NCI-H2029 (cell line): Measurements from ENCODE around the gene NUP98.

Experiments used
- DNase-seq: peaks from one replicate; lab custom pipeline; 2025; lab: John Stamatoyannopoulos, UW

Gene NUP98

DNA sequence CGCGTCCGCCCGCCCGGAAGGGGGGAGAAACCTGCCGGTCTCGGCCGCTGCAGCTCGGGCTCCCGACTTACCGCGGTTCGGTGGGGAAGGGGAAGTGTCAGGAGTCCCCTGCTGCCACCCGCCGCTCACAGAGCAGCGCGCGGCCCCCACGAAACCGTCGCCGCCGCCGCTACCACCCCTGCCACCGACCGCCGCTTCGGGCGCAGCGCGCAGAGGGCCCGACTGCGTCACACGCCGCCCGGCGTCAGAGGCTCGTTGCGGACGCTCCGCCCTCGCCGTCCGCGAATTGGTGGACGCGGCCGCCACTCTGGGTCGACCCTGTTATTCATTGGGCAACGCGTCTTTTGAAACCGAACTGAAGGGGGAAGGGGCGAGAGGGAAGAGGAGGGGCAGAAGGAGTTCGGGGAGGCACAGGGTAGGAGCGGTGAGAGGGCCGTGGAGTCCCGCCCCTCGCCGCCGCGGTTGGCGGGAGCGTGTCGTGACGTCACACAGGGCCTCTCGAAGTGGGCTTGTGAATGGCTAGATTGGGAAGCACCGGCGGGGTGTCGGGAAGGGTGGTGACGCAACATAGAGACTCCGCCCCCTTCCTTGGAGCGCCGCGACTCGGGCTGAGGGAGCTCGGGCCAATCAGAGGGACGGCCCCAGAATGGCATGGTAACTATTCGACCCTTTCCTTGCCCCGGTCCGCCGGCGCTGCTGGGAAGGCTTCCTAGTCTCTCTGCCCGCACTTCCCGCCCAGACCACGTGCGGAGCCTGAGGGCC, at the start of gene NUP98:
NUP98 (minus strand) TSS at position 226 of the 762 bp plus-strand sequence. CDS start 15,437 bp downstream, outside the sequence.
- peak; percentile 100 for DNase-seq

DNA sequence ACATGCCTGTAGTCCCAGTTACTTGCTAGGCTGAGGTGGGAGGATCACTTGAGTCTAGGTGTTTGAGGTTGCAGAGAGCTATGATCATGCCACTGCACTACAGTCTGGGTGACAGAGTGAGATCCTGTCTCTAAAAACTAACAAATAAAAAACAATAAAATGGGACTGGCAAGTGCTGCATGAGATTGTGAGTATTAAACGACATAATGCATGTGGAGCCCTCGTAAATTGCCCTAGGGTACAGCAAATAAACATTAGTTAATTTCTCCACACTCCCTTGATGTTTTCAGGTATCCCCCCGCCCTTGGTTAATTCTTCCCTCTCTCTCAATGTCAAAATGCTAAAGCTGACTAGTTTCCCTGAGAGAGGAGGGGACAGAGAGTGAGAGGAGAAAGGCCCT, 48.3 kb upstream of the NUP98 start:
- DNase-seq, result no peak

DNA sequence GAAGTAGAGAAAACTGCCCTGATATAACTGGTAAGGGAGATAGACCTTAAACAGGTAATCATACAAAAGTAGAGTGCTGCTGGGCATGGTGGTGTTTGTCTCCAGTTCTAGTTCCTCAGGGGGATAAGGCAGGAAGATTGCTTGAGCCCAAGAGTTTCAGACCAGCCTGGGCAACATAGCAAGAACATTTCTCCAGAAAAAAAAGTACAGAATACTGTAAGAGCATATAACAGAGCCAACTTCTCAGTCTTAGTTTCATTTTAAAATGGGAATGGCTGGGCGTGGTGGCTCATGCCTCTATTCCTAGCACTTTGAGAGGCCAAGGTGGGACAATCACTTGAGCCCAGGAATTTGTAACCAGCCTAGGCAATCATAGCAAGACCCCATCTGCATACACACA, 47.9 kb upstream of the NUP98 start:
- no peak for DNase-seq

DNA sequence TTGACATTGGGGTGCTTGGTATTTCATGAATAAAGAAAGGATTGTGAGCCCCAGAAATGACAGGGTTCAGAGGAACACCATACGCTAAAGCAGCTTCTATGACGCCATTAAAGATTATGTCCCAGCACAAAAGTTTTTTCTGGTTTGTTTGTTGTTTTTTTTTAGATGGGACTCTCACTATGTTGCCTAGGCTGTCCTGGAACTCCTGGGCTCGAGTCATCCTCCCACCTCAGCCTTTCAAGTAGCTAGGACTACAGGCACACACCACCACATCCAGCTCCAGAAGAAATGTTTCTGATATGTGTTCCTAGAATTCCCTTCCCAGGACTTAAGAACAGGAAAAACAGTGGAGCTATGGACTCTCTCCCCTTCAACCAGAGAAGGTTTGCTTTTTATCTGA, 46.0 kb upstream of the NUP98 start:
- no peak for DNase-seq

DNA sequence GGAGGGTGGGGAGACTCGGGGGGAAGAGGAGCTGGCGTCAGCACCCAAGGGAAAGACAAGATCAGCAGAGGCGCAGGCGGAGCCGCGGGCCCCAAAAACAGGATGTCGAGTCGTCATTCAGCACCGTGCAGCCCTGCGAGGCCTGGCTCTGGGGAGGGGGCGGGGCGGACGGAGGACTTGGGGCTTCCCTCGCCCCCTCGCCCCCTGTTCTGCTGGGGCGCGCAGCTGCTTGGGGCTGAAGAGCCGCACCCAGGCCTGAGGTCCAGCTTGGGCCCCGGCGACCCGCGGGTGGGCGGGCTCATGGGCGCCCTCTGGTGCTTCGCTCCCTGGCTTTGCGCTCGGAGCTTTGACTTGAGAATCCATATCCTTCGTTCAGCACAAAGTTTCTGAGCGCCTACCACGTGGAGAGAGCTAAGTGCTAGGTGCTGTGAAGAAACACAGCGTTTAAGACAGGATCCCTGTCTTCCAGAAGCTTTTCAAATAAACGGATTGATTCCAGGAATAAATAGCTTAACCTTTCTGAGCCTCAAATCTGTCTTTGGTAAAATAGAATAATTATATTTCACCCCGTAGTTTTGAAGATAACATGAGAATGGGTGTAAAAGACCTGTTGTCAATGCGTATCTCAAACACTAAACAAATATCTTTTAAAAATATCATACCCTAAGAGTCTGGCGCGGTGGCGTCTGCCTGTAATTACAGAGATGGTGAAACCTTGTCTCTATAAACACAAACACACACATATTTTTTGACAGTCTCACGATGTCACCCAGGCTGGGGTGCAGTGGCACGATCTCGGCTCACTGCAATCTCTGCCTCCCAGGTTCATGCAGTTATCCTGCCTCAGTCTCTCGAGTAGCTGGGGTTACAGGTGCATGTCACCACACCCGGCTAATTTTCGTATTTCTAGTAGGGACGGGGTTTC, 44.3 kb upstream of the NUP98 start:
- DNase-seq, result peak; percentile 57

DNA sequence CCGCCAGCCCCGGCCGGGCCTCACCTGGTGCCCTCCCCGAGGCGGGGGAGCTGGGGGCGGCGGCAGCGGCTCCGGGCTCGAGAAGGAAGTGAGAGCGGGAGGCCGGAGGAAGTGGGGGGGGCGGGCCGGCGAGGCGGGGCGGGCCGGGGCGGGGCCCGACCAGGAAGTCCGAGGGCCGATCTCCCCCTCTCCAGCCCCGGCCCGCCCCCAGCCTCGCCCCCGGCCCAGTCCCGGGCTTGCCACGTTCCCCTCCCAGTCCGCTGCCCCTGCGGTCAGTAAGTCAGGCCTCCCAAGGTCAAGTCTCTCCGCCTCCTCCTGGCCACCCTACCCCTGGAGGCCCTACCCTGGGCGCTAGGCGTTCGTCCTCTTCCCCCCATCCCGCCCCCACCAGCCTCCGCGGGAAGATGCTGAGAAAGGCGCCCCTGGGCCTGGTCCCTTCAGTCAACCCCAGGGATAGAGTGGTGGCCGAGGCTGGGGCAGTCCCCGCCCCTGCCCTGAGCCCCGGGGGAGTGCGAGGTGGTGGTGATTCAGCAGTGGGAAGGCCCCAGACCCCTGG, 43.6 kb upstream of the NUP98 start, which contains the start of gene RHOG:
RHOG (minus strand) TSS at position 90 of the 556 bp plus-strand sequence. CDS start 12,821 bp downstream, outside the sequence.
- DNase-seq, result peak; percentile 32

DNA sequence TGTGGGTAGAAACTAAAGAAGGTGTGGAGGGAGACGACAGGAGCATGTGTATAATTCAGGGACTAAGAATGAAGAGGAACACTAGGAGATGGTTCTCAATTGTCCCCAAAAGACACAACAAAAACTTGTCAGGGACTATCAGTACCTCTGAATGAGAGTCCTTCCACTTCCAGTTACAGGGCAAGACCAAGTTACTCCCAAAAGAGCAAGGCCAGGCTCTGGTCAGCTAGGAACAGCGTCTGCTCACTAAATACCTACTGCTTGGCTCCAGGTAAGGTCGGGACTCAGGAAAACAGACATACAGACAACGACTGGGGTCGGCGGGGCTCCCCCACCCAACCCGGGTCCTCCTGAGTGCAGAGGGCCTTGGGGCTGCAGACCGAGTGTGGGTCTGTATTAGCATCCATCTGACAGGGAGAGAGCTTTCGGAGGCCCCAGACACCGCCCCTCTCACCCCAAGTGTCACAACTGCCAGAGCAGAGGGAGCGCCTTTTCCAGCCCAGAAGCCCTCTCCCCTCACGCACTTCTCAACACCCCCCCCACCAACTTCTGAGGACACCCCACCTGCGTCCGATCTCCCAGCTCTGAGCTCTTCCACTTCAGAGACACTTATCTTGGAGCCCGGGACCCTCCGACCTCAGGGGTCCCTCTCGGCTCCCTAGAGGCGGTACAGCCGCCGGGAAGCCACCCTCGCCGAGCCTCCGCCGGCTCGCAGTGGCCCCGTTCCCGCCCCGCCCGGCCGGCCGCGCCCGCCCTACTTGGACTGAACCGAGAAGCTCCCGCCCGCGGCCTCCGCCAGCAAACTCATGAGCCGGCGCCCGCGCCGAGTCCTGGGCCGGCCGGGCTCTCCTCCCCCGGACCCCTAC, 42.9 kb upstream of the NUP98 start:
- no peak for DNase-seq

DNA sequence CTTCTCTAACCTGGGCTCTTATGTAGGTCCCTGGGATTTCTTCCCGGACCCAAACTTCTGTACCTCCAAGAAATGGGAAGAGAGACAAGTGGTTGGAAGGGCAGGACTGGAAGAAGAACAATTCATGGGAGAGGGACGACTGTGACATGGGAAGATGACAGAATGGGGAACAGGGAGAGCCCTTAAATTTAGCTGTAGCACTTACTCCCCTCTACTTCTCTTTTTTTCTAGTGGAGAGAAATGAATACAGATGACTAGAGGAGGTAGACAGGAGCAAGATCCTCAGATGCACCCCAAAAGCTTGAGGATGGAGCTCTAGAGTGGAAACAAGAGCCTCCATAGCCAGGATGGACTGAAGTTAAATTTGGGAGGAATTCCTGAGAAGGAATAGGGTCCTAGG, 41.1 kb upstream of the NUP98 start:
- no peak for DNase-seq

DNA sequence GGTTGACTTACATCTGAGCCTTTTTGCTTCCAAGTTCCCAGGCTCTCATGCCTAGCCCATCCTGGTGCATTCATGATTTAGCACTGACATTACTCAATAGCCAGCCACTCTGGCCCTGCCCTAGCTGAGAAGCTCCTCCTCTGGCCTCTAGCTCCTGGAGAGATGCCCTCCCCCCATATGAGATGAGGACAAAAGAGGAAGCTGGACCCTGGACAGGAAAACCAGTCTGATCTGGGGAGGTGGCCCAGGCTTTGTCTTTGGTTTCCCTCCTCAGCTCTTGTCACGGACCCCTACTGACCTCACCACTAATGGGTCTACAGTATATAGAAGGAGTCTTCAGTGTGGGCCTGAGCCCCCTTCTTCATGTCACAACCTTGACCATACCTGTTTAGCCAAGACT, 40.4 kb upstream of the NUP98 start:
- DNase-seq, result no peak

DNA sequence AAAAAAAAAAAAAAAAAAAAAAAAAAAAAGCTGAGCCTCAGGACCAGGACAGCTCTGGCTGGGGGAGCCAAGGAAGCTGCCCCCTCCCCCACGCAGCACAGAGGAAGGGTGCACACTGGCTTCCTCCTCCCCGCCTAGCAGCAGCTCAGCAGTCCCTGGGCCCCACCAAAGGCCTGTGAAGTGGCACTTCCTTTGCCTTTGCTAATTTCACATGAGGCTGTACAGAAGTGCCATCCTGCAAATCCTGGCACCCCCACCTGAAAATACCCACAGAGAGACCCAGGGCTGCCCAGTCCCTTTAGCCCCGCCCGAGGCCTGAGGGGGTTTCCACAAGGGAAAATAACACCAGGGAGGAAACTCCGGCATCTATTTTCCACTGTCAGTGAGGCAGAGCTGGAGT, 39.5 kb upstream of the NUP98 start:
- DNase-seq, result no peak

DNA sequence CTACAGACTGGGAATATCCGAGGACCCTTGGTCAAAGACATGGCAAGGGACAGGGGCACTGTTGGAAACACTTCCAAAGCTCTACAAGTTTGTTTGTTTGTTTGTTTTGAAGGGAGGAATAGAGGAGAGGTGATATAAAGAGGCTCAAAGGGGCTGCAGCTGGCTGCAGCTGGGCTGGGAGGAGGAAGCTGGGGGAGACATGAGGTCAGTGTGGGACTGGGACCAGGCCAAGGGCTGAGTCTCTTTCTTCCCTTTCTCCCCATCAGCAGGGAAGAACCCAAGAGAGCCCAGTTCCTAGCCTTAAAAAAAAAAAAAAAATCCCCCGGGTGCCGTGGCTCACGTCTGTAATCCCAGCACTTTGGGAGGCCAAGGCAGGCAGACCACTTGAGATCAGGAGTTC, 38.4 kb upstream of the NUP98 start:
- DNase-seq, result no peak

DNA sequence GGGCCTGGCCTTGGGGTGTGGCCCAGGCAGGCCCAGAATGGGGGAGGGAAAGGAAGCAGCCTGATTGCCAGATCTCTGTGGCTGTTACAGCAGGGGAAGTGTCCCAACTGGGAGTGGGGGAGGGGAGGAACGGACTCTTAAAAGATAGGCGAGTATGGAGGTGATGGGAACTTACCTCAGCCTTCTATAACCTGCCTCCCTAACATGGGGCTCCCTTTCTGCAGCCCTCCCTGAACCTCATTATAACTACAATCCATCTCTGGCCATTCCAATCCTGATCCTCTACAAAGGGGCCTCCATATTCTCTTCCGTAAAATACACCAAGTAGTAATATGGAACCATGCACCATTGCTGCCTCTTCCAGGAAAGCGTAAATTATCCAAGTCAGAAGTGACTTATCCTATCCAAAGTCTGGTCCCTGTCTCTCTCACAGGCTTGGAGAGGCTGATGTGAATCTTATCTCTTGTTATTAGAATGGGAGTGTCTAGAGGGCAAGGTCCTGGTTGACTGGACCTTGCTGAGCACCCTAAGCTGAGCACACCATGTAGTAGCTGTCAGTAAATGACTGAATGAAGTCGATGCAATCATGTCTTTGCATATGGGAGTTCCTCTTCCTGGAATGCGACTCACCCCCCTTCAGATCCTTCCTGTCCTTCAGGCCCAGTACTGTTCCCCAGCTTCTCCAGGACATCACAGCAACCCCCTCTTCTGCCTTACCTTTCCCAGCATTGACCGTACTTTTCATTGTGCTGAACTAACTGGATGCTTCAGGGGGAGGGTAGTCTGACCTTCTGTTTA, 37.5 kb upstream of the NUP98 start:
- DNase-seq, result no peak

DNA sequence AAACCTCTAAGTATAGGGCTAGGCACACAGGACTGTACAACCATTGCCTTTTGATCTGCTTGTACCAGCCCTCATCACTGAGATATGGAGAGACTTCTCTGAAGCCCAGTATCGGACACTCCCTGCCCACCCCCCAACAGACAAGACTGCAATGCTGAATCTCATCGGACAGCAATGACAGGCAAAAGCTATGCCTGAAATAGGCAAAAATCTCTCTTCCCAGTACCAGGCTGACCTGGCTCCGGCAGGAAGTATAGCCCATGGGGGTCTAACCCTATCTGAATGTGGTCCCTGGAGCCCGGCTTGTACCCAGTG, 37.0 kb upstream of the NUP98 start:
- DNase-seq, result no peak

DNA sequence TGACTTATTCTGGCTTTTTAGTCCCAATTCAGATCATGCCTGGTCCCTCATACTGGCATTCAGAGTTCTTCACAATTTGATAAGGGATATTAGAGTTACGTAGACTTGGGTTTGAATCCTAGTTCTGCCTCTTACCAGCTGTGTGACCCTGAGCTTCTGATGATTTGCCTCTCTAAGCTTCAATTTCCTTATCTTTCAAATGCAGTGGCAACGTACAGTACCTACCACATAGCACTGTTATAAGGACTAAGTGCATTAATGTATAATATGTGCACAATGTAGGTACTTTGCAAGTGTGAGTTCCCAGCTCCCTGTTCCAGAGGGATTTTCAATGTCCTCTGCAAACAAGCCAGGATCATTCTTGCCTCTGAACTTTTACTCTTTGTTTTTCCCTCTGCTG, 36.1 kb upstream of the NUP98 start:
- no peak for DNase-seq

DNA sequence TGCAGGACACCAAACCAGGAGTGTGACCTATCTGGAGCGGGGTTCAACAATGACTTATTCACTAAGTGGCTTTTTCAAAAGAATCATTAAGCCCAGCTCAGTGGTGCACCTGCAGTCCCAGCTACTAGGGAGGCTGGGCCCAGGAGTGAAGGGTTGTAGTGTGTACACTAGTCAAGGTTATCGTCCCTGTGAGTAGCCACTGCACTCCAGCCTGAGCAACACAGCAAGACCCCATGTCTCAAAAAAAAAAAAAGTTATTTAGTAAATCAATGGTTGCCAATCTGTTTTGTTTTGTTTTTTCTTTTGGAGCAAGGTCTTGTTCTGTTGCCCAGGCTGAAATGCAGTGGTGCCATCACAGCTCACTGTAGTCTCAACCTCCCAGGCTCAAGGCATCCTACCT, 35.5 kb upstream of the NUP98 start:
- DNase-seq, result no peak

DNA sequence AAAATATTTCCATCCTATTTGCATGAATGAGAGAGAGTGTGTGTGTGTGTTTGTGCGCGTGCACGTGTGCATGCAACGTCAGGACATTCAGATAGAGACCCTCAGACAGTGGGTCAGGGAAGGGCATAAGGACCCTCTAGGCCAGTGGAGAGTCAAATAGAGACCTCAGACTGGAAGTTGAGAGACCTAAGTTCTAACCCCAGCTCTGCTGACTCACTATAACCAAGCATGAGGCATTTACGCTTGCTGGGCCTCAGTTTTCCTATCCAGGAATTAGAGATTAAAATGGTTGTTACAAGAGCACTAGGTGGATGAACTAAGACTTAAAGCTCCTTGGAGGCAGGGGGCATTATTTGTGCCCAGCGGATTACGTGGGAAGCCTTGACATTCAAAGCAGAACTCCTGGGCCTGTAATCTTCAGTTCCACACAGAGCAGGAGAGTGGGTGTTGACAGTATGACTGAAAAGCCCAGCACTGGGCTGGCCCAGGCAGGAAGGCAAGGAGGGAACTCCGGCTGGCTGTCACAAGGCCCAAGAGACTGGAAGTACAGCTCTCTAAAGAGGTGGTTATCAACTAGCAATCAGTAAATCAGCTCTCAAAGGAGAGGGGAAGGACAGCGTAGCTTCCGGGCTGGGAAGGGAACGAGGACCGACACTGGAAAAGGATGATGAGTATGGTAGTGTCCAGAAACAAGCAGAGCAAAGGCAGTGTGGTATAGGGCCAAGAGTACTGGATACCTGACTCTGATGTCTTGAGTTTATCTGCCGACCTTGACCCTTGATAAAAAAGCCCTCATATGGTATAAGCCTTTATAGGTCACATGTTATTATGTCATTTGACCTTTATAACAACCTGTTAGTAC, 34.3 kb upstream of the NUP98 start:
- no peak for DNase-seq

DNA sequence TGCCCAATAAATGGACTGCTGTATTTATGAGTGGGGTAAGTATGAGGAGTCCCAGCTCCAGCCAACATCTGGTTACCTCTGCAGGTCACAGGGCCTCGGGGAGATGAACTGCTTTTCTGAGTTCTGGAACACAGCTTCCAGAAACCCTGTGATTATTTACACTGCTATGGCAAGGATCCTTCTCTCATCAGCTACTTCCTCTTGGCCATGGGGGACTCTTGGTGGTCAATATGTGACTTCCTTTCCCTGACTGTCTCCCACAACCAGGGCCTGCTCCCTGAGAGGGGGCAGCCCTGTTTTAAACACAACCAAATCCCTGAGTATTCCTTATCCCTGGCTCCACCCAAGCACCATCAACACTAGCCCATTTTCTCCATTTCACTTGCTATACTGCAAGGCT, 33.4 kb upstream of the NUP98 start:
- DNase-seq, result no peak

DNA sequence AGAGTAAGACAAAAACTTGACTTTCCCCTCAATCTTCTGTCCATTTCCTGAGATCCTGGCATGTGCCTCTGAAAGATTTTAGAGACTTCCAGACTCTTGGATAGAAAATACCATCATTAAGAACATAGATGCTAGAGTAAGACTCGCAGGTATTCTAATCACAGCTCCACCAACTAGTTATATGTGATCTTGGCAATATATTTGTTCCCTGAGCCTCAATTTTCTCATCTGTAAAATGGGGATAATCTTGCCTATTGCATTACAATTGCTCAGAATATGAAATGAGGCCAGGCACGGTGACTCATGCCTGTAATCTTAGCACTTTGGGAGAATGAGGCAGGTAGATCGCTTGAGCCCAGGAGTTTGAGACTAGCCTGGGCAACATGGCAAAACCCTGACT, 32.7 kb upstream of the NUP98 start:
- no peak for DNase-seq

DNA sequence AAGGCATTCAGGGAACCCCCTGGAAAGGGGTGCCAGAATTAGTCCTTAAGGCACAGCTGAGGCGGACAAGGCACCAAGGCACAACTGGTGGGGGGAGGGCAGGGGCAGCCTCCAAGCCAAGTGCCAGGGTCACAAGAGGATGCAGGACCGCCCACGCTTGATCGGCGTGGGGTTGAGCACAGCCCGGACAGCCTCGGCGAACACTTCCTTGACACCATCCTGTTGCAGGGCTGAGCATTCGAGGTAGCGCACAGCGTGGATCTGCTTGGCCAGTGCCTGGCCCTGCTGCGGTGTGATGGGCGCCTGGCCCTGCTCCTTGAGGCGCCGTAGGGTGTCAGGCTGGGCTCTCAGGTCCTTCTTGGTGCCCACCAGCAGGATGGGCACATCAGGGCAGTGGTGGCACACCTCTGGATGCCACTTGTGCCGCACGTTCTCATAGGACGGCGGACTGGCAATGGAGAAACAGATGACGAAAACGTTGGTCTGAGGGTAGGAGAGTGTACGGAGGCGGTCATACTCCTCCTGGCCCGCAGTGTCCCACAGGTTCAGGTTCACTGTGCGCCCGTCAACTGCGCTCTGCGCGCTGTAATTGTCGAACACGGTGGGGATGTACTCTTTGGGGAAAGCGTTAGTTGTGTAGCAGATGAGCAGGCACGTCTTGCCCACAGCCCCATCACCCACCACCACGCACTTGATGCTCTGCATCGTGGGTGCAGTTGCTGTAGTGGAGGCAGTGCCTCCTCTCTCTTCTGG, 30.3 kb upstream of the NUP98 start:
- DNase-seq, result no peak
